ENCODE results near the gene UMAD1. TPM values are rescaled to one million over a fixed set of nuclear protein-coding genes. Genes with fewer than 3 reads are reported as not detected.

The UMAD1 gene
- total RNA-seq, 4 donors from 2014 or later = 6.1 to 11.2 (median 9.3) TPM

DNA sequence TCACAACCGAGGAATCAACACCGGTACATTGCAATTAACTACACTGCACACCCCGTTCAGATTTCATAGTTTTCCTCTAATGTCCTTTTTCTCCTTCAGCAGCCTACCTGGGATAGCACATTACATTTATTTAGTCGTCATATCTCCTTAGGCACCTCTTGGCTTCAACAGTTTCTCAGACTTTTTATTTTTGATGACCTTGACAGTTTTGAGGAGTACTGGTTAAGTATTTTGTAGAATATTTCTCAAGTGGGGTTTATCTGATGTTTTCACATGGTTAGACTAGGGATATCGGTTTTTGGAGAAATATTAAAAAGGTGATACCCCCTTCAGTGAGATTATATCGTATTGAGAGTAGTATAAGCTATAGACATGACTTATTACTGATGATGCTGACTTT, 241.0 kb downstream of the UMAD1 start:
- 97% methylated on average over 6 of the region's 6 CpGs for WGBS
- H3K27me3 ChIP-seq = no peaks in the 10 kb centered on the region
- no peak for DNase-seq (ENCODE audit: extremely low spot score)
- no peak overlapping the region for H3K4me3 ChIP-seq
- H3K9me3 ChIP-seq = no peaks in the 10 kb centered on the region
- H3K4me1 ChIP-seq = no peaks in the 10 kb centered on the region
- H3K36me3 ChIP-seq = no peaks in the 10 kb centered on the region
- H3K27ac ChIP-seq (replicated peaks in 1 of 4) = no peak overlapping the region
- intact Hi-C loops (cut with DNase I) = no loop called here
- no peak for TF ChIP-seq EP300 (IDR thresholded peaks at IDR 0.05)
- no peak for TF ChIP-seq POLR2A (IDR thresholded peaks at IDR 0.05; ENCODE audit: low read depth)
- no peak for TF ChIP-seq POLR2AphosphoS5 (IDR thresholded peaks at IDR 0.05)
- no peak for TF ChIP-seq CTCF (IDR thresholded peaks at IDR 0.05)

DNA sequence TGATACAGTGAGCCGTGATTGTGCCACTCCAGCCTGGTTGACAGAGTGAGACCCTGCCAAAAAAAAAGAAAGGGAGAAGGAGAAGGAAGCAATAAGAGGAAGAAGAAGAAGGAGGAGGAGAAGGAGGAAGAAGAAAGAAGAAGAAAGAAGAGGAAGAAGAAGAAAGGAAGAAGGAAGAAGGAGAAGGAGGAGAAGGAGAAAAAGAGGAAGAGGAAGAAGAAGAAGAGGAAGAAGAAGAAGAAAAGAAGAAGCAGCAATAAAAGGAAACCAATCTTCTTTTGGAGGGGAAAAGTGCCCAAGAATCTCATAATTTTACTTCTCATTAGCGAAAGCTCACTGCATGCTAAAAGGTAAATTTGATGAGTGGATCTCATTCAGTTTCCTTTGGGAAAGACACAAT, 242.3 kb downstream of the UMAD1 start:
- Histone ChIP-seq H3K27me3 (no peaks in the 10 kb centered on the region), H3K4me1 (no peaks in the 10 kb centered on the region), H3K36me3 (no peaks in the 10 kb centered on the region), H3K4me3 (no peak overlapping the region), H3K27ac (replicated peaks in 1 of 4) (no peak overlapping the region), H3K9me3 (no peaks in the 10 kb centered on the region)
- intact Hi-C loops (cut with DNase I) = no loop called here
- 95% methylated on average over 2 of the region's 2 CpGs for WGBS
- no peak for DNase-seq (ENCODE audit: extremely low spot score)
- TF ChIP-seq POLR2A (IDR thresholded peaks at IDR 0.05; ENCODE audit: low read depth) = no peak
- TF ChIP-seq CTCF (IDR thresholded peaks at IDR 0.05) = no peak
- TF ChIP-seq POLR2AphosphoS5 (IDR thresholded peaks at IDR 0.05) = no peak
- no peak for TF ChIP-seq EP300 (IDR thresholded peaks at IDR 0.05)

- intact Hi-C loops (cut with DNase I) = no loop called here
- no peaks in the 10 kb centered on the region for H3K27me3 ChIP-seq
- no peak for DNase-seq (ENCODE audit: extremely low spot score)
- no peaks in the 10 kb centered on the region for H3K36me3 ChIP-seq
- H3K27ac ChIP-seq (replicated peaks in 1 of 4) = no peak overlapping the region
- H3K9me3 ChIP-seq = no peaks in the 10 kb centered on the region
- H3K4me3 ChIP-seq = no peak overlapping the region
- TF ChIP-seq EP300 (IDR thresholded peaks at IDR 0.05) (no peak), POLR2AphosphoS5 (IDR thresholded peaks at IDR 0.05) (no peak), CTCF (IDR thresholded peaks at IDR 0.05) (no peak), POLR2A (IDR thresholded peaks at IDR 0.05; ENCODE audit: low read depth) (no peak)
- WGBS = 95% methylated on average over 2 of the region's 2 CpGs
- H3K4me1 ChIP-seq = no peaks in the 10 kb centered on the region
Measured at GRCh38 chr7:7883394-7883793, 242.8 kb downstream of the UMAD1 start.

GRCh38 chr7:7884855-7885254, 244.3 kb downstream of the UMAD1 start:
- DNase-seq (ENCODE audit: extremely low spot score) = no peak
- Histone ChIP-seq H3K9me3 (no peaks in the 10 kb centered on the region), H3K36me3 (peaks cover 0 to 1% (median 0%) of the 10 kb centered on the region in 4 donors), H3K27me3 (no peaks in the 10 kb centered on the region), H3K27ac (replicated peaks in 1 of 4) (no peak overlapping the region), H3K4me3 (no peak overlapping the region), H3K4me1 (no peaks in the 10 kb centered on the region)
- WGBS = 91% methylated on average over 3 of the region's 3 CpGs
- intact Hi-C loops (cut with DNase I) = no loop called here
- TF ChIP-seq CTCF (IDR thresholded peaks at IDR 0.05) (no peak), POLR2AphosphoS5 (IDR thresholded peaks at IDR 0.05) (no peak), POLR2A (IDR thresholded peaks at IDR 0.05; ENCODE audit: low read depth) (no peak)

- H3K4me1 ChIP-seq = no peaks in the 10 kb centered on the region
- intact Hi-C loops (cut with DNase I) = no loop called here
- H3K27ac ChIP-seq (replicated peaks in 1 of 4) = no peak overlapping the region
- H3K27me3 ChIP-seq = no peaks in the 10 kb centered on the region
- no peak overlapping the region for H3K4me3 ChIP-seq
- DNase-seq (ENCODE audit: extremely low spot score) = no peak
- peaks cover 0 to 8% (median 0%) of the 10 kb centered on the region in 4 donors for H3K36me3 ChIP-seq
- TF ChIP-seq CTCF (IDR thresholded peaks at IDR 0.05) = no peak
- no peak for TF ChIP-seq POLR2A (IDR thresholded peaks at IDR 0.05; ENCODE audit: low read depth)
- no peak for TF ChIP-seq POLR2AphosphoS5 (IDR thresholded peaks at IDR 0.05)
- TF ChIP-seq EP300 (IDR thresholded peaks at IDR 0.05) = no peak
- no peaks in the 10 kb centered on the region for H3K9me3 ChIP-seq
- 96% methylated on average over 5 of the region's 5 CpGs for WGBS
Measured at GRCh38 chr7:7889791-7890568, 249.4 kb downstream of the UMAD1 start.
